ENCODE data around the gene TEKTIP1.
A peak's percentile ranks its signal among the peaks of the same experiment; 100 is the strongest.

Gene TEKTIP1

GRCh38 chr19:3538965-3539755 is at the start of gene TEKTIP1:
TEKTIP1 (plus strand) TSS chr19:3539174; CDS start chr19:3539178, 4 bp downstream.
- DNase-seq, result peak; percentile 63

GRCh38 chr19:3491396-3492119 is 47.4 kb upstream of the TEKTIP1 start:
- no peak for DNase-seq

GRCh38 chr19:3492131-3492839 is 46.7 kb upstream of the TEKTIP1 start:
- DNase-seq, result no peak

GRCh38 chr19:3492919-3493318 is 46.1 kb upstream of the TEKTIP1 start:
- DNase-seq, result no peak

GRCh38 chr19:3493651-3494050 is 45.3 kb upstream of the TEKTIP1 start:
- DNase-seq, result no peak

GRCh38 chr19:3494051-3494450 is 44.9 kb upstream of the TEKTIP1 start:
- no peak for DNase-seq

GRCh38 chr19:3494559-3494958 is 44.4 kb upstream of the TEKTIP1 start:
- DNase-seq, result peak; percentile 82

GRCh38 chr19:3496392-3497273 is 42.3 kb upstream of the TEKTIP1 start:
- DNase-seq, result no peak

- DNase-seq, result no peak
Measured at GRCh38 chr19:3497757-3498520, 41.0 kb upstream of the TEKTIP1 start.

GRCh38 chr19:3499738-3500428 is 39.1 kb upstream of the TEKTIP1 start:
- DNase-seq, result no peak

GRCh38 chr19:3500429-3501101 is 38.4 kb upstream of the TEKTIP1 start, which contains the start of gene DOHH:
DOHH (minus strand) TSS chr19:3500674; CDS start chr19:3496814, 3,860 bp downstream.
- peak; percentile 98 for DNase-seq

GRCh38 chr19:3501780-3502179 is 37.2 kb upstream of the TEKTIP1 start:
- DNase-seq, result no peak

GRCh38 chr19:3503036-3503572 is 35.9 kb upstream of the TEKTIP1 start:
- no peak for DNase-seq

- DNase-seq, result no peak
Measured at GRCh38 chr19:3504735-3505134, 34.2 kb upstream of the TEKTIP1 start.

- DNase-seq, result peak; percentile 100
Measured at GRCh38 chr19:3505598-3506383, 33.2 kb upstream of the TEKTIP1 start, which contains the start of gene FZR1. FZR1 (plus strand) TSS chr19:3506311; CDS start chr19:3522990, 16,679 bp downstream.

GRCh38 chr19:3506384-3507340 is 32.3 kb upstream of the TEKTIP1 start:
- peak; percentile 75 for DNase-seq

- DNase-seq, result peak; percentile 81
Measured at GRCh38 chr19:3507371-3508120, 31.4 kb upstream of the TEKTIP1 start.

Measured in activated effector memory CD4-positive, alpha-beta T cell treated with anti-CD3 and anti-CD28 coated beads, Interleukin-2, amount 50 U/mL, for 16 hours (primary cell).